GM12875 (cell line): Measurements from ENCODE around the gene MPZL1.

ENCODE experiments used
- H3K4me3 ChIP-seq: one replicate; pipeline ENCODE4 v1.5.1; 2011; ENCODE audit warnings: low read depth, low read length, control low read depth
- TF ChIP-seq, protein P1 (sequence below): IDR thresholded peaks from 2 replicates; pipeline ENCODE4 v1.5.1; 2011; ENCODE audit warnings: low read depth, mild to moderate bottlenecking, control low read depth, inconsistent platforms, low read length, moderate library complexity, borderline replicate concordance; ENCODE audit not compliant: insufficient read depth

The MPZL1 gene

DNA sequence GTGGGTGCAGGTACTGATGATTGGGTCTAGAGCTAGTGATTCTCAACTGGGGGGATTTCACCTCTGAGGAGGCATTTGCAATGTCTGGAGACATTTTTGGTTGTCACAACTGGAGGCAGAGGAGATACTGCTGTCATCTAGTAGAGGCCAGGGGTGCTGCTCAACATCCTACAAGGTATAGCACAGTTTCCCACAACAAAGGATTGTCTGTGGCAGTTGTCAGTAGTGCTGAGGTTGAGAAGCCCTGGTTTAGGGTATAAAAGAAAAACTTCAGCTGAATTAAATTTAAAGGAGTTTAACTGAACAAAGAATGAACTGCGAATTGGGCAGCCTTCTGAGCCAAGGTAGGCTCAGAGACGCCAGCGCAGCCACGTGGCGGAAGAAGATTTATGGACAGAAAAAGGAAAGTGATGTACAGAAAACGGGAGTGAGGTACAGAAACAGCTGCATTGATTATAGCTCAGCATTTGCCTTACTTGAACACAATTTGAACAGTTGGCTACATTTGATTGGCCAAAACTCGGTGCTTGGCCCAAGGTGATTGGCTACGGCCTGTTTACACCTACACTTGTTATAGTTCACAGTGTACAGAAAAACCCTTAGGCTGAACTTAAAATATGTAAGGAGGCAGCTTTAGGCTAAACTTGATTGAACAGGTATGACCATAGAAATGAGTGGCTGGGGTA lies 40.4 kb downstream of the MPZL1 start:
- TF ChIP-seq, protein P1, sequence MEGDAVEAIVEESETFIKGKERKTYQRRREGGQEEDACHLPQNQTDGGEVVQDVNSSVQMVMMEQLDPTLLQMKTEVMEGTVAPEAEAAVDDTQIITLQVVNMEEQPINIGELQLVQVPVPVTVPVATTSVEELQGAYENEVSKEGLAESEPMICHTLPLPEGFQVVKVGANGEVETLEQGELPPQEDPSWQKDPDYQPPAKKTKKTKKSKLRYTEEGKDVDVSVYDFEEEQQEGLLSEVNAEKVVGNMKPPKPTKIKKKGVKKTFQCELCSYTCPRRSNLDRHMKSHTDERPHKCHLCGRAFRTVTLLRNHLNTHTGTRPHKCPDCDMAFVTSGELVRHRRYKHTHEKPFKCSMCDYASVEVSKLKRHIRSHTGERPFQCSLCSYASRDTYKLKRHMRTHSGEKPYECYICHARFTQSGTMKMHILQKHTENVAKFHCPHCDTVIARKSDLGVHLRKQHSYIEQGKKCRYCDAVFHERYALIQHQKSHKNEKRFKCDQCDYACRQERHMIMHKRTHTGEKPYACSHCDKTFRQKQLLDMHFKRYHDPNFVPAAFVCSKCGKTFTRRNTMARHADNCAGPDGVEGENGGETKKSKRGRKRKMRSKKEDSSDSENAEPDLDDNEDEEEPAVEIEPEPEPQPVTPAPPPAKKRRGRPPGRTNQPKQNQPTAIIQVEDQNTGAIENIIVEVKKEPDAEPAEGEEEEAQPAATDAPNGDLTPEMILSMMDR, result no peak
- H3K4me3 ChIP-seq, result no peak overlapping the region

GRCh38 chr1:167763525-167764220 lies 41.9 kb downstream of the MPZL1 start:
- no peak overlapping the region for H3K4me3 ChIP-seq
- TF ChIP-seq, protein P1, result no peak

- TF ChIP-seq, protein P1, result no peak
- H3K4me3 ChIP-seq, result no peak overlapping the region
Observed at GRCh38 chr1:167764458-167765330, 42.9 kb downstream of the MPZL1 start.

DNA sequence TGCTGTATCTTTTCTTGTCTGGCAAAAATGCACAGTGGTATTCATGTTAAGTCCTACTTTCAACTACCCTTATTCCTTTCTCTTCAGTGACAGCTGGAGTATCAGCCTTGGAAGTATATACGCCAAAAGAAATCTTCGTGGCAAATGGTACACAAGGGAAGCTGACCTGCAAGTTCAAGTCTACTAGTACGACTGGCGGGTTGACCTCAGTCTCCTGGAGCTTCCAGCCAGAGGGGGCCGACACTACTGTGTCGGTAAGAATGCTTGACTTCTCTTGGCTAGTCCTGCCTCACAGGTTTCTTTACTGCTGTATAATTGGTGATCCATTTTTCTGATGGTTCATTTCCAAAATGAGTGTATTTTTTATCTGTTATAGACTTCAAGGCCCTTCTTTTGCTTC lies 43.7 kb downstream of the MPZL1 start:
- no peak overlapping the region for H3K4me3 ChIP-seq
- TF ChIP-seq, protein P1, result no peak

GRCh38 chr1:167766538-167766937 lies 44.8 kb downstream of the MPZL1 start:
- H3K4me3 ChIP-seq, result no peak overlapping the region
- TF ChIP-seq, protein P1, result no peak

DNA sequence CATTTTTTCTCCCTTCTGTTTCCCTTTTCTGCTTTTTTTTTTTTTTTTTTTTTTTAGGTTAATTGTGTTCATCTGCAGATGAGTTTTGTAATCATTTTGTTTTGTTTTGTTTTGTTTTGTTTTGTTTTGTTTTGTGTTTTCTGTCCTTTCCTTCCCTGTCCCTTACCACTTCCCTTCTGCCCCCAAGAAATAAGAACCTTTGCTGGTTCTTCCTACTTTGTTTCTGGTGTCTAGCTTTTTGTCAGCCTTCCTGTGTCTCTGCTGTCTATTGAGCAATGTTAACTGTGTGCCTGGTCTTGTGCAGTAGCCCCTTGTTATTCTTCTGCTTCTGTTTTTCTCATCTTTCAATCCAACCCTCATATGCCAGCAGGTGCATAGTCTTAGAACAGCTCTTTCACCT lies 46.0 kb downstream of the MPZL1 start:
- TF ChIP-seq, protein P1, result no peak
- no peak overlapping the region for H3K4me3 ChIP-seq

DNA sequence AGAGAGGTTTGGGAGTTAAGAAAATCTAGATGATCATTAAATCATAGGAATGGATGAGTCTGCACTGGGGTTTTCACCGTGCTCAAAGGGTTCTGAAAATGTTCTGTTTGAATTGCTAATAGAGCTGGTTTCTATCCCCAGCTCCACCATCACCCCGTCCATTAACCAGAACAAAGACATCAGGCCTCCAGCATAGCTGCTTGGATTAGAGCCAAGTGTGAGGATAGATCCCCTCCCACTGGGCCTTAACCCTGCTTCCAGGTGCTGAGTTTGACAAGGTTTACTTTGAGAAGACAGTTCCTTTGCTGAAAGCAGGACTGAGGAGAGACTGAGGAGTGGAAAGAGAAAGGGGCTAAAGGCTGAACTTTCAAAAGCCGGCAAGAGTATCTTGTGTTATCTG lies 48.3 kb downstream of the MPZL1 start:
- TF ChIP-seq, protein P1, result no peak
- no peak overlapping the region for H3K4me3 ChIP-seq
